Fibroblast of villous mesenchyme (primary cell): ENCODE data around the gene SMIM10L1. TPM values are rescaled to one million over a fixed set of nuclear protein-coding genes. Genes with fewer than 3 reads are reported as not detected.

Experiments
- DNase-seq: peaks from one replicate; pipeline ENCODE4 v3.0.0-alpha.2; 2010; ENCODE audit warnings: low read depth
- H3K4me3 ChIP-seq: 2 replicates; pipeline ENCODE4 v1.5.1; 2011; ENCODE audit warnings: low read depth, mild to moderate bottlenecking, low read length
- CTCF ChIP-seq: IDR thresholded peaks from 2 replicates; pipeline ENCODE4 v1.5.1; 2012; ENCODE audit warnings: low read depth, mild to moderate bottlenecking, low read length; ENCODE audit not compliant: insufficient read depth
- total RNA-seq: library from RNA; depleted of rRNA; stranded (reverse); fragments of >200 nt; gene quantifications from 2 replicates; pipeline ENCODE4 v1.2.3, GENCODE V29; 2012

Gene SMIM10L1
- total RNA-seq, 1 donor: 7.3 TPM

GRCh38 chr12:11136075-11136474 is 34.9 kb upstream of the SMIM10L1 start:
- DNase-seq: no peak
- H3K4me3 ChIP-seq: no peak overlapping the region

DNA sequence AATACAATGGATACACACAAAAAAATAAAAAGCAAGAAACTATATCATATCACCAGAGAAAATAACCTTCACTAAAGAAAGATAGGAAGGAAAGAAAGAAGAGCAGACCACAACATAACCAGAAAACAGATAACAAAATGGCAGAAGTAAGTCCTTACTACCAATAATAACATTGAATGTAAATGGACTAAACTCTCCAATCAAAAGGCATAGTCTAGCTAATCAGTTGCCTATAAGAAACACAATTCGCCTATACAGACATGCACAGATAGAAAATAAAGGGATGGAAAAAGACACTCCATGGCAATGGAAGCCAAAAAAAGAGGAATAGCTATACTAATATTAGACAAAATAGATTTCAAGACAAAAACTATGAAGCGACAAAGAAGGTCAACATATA is 27.6 kb upstream of the SMIM10L1 start:
- TF ChIP-seq CTCF: no peak
- DNase-seq: no peak
- no peak overlapping the region for H3K4me3 ChIP-seq

More at GRCh38 chr12:11136075-11136474, 34.9 kb upstream of the SMIM10L1 start:
- TF ChIP-seq CTCF: no peak

- DNase-seq: no peak
- no peak overlapping the region for H3K4me3 ChIP-seq
- no peak for TF ChIP-seq CTCF
These were observed 26.7 kb upstream of the SMIM10L1 start for GRCh38 chr12:11144297-11144696.

DNA sequence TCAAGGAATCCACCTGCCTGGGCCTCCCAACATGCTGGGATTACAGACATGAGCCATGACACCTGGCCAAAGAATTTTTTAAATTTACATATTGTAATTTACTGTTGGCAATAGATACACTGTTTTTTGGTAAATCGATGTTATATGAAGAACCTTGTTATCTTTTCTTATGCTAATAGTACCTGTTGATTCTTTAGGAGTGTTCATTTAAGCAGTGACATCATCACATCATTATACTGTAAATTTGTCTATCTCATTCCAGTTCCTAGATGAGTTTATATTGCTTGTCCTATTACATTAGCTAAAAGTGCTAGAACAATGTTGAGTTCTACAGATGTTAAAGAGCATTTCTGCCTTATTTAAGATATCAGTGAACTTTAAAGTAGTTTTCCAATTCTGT is 23.6 kb upstream of the SMIM10L1 start:
- H3K4me3 ChIP-seq: no peak overlapping the region
- DNase-seq: no peak
- TF ChIP-seq CTCF: no peak

DNA sequence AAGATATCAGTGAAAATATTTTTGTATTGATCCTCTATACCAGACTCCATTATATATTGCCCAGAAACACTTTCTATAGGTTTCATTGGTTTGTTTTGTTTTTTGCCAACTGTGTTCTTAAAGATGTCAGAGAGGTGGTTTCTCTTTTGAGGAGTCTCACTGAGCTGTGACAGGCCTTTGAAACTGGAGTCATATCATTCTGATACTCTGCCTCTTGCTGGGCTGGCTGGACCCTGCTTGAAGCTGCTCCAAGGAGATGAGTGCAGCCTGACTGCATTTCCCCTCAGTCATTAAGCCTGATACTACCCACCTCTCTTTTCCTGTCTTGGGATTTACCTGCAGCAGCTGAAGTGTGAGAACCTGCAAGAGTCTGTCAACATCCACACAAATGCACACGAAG is 20.2 kb upstream of the SMIM10L1 start:
- H3K4me3 ChIP-seq: no peak overlapping the region
- DNase-seq: no peak
- no peak for TF ChIP-seq CTCF

DNA sequence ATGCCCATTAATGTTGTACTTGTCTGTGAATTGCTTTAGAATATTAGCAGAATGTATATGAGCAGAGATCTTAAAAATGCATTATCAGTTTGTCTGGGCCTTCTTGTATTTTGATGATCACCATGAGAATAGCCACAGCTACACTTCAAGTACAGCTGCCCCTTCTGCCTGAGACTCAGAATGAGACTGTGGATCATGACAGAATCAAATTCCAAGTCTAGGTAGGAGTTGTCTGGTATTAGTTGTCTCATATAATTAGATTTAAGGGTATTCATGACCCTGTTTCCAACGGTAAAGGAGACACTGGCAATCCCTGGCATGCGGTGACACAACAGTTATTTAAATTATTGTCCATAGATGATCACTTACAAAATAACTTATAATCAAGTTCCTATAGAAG is 18.3 kb upstream of the SMIM10L1 start:
- TF ChIP-seq CTCF: no peak
- DNase-seq: no peak
- no peak overlapping the region for H3K4me3 ChIP-seq

GRCh38 chr12:11154400-11154925 is 16.5 kb upstream of the SMIM10L1 start:
- no peak for TF ChIP-seq CTCF
- no peak for DNase-seq
- no peak overlapping the region for H3K4me3 ChIP-seq
